Measurements from ENCODE around the gene VCP. TPM values are rescaled to one million over a fixed set of nuclear protein-coding genes. Genes with fewer than 3 reads are reported as not detected.

Gene VCP
- polyA plus RNA-seq, 1 experiment = 386 TPM

DNA sequence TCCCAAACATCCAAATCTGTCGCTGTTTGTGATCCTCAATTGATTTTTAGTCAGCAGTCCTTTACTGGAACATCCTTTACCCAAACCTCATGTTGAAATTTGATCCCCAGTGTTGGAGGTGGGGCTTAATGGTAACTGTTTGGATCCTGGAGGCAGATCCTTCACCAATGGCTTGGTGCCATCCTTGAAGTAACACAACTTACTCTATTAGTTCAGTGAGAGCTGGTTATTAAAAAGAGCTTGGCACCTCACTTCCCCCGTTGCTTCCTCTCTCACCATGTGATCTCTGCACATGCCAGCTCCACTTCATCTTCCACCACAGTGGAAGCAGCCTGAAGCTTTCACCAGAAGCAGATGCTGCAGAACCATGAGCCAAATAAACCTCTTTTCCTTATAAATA, 42.6 kb downstream of the VCP start:
- Histone ChIP-seq H3K4me3 (ENCODE audit: low read depth, low read length) (no peak overlapping the region), H3K27ac (ENCODE audit: low read depth, low read length) (no peak overlapping the region), H3K27me3 (ENCODE audit: control insufficient read depth, insufficient read depth, low read length) (no peaks in the 10 kb centered on the region), H3K9me3 (ENCODE audit: control insufficient read depth, insufficient read depth, low read length) (peaks cover 5% of the 10 kb centered on the region)
- TF ChIP-seq, protein P1, sequence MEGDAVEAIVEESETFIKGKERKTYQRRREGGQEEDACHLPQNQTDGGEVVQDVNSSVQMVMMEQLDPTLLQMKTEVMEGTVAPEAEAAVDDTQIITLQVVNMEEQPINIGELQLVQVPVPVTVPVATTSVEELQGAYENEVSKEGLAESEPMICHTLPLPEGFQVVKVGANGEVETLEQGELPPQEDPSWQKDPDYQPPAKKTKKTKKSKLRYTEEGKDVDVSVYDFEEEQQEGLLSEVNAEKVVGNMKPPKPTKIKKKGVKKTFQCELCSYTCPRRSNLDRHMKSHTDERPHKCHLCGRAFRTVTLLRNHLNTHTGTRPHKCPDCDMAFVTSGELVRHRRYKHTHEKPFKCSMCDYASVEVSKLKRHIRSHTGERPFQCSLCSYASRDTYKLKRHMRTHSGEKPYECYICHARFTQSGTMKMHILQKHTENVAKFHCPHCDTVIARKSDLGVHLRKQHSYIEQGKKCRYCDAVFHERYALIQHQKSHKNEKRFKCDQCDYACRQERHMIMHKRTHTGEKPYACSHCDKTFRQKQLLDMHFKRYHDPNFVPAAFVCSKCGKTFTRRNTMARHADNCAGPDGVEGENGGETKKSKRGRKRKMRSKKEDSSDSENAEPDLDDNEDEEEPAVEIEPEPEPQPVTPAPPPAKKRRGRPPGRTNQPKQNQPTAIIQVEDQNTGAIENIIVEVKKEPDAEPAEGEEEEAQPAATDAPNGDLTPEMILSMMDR (IDR thresholded peaks at IDR 0.05; ENCODE audit: low read depth, low read length) = no peak
- ChIA-PET POLR2A (no interaction called here), CTCF (interaction anchor here (0.9 kb wide), 1 partner anchor 21 kb away, joined by 3 read pairs; no protein-coding TSS in a partner anchor)
- no peak for DNase-seq (ENCODE audit: low read depth, low spot score)

GRCh38 chr9:35029241-35029640, 43.2 kb downstream of the VCP start:
- H3K9me3 ChIP-seq (ENCODE audit: control insufficient read depth, insufficient read depth, low read length) = peaks cover 5% of the 10 kb centered on the region
- ChIA-PET POLR2A (no interaction called here), CTCF (interaction anchor here (0.5 to 3.5 kb wide), 4 partner anchors 22 to 130 kb away, joined by 3 to 13 read pairs (median 6); no protein-coding TSS in a partner anchor)
- no peak overlapping the region for H3K27ac ChIP-seq (ENCODE audit: low read depth, low read length)
- no peak overlapping the region for H3K4me3 ChIP-seq (ENCODE audit: low read depth, low read length)
- DNase-seq (ENCODE audit: low read depth, low spot score) = no peak
- no peaks in the 10 kb centered on the region for H3K27me3 ChIP-seq (ENCODE audit: control insufficient read depth, insufficient read depth, low read length)
- TF ChIP-seq, protein P1 (IDR thresholded peaks at IDR 0.05; ENCODE audit: low read depth, low read length) = no peak

- Histone ChIP-seq H3K9me3 (ENCODE audit: control insufficient read depth, insufficient read depth, low read length) (peaks cover 5% of the 10 kb centered on the region), H3K27me3 (ENCODE audit: control insufficient read depth, insufficient read depth, low read length) (no peaks in the 10 kb centered on the region), H3K27ac (ENCODE audit: low read depth, low read length) (no peak overlapping the region), H3K4me3 (ENCODE audit: low read depth, low read length) (no peak overlapping the region)
- TF ChIP-seq, protein P1 (IDR thresholded peaks at IDR 0.05; ENCODE audit: low read depth, low read length) = no peak
- CTCF ChIA-PET = interaction anchor here (0.9 to 3.5 kb wide), 4 partner anchors 23 to 129 kb away, joined by 3 to 13 read pairs (median 6); partner anchors contain the start of gene PIGO
- no peak for DNase-seq (ENCODE audit: low read depth, low spot score)
- POLR2A ChIA-PET = interaction anchor here (0.6 kb wide), 1 partner anchor 19 kb away, joined by 6 read pairs; no protein-coding TSS in a partner anchor
Observed at GRCh38 chr9:35028341-35028740, 44.1 kb downstream of the VCP start.

DNA sequence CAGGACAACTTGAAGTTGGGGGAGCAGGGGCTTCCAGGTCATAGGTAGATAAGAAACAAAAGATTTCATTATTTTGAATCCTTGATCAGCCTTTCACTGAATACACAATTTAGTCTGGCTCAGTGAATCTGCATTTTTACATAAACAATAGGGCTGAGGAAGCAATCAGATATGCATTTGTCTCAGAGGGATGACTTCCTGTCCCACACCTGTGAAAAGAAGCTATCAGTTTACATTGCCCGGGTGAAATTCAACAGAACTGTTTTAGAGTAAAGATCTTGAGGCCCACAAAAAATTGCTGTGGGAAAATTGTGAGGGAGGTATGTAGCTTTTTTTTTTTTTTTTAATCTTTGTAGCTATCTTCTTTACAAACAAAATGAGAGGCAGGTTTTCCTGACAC, 44.6 kb downstream of the VCP start:
- DNase-seq (ENCODE audit: low read depth, low spot score) = no peak

GRCh38 chr9:35027374-35027773, 45.1 kb downstream of the VCP start:
- no peak for DNase-seq (ENCODE audit: low read depth, low spot score)
- H3K9me3 ChIP-seq (ENCODE audit: control insufficient read depth, insufficient read depth, low read length) = peaks cover 5% of the 10 kb centered on the region
- no peaks in the 10 kb centered on the region for H3K27me3 ChIP-seq (ENCODE audit: control insufficient read depth, insufficient read depth, low read length)
- ChIA-PET POLR2A (interaction anchor here (0.7 kb wide), 1 partner anchor 29 kb away, joined by 10 read pairs; no protein-coding TSS in a partner anchor), CTCF (interaction anchor here (1.3 to 3.5 kb wide), 4 partner anchors 24 to 128 kb away, joined by 4 to 13 read pairs (median 6); partner anchors contain the start of gene PIGO)
- TF ChIP-seq, protein P1 (IDR thresholded peaks at IDR 0.05; ENCODE audit: low read depth, low read length) = no peak
- H3K4me3 ChIP-seq (ENCODE audit: low read depth, low read length) = no peak overlapping the region
- no peak overlapping the region for H3K27ac ChIP-seq (ENCODE audit: low read depth, low read length)

More for the DNA sequence above, 44.6 kb downstream of the VCP start:
- Histone ChIP-seq H3K27me3 (ENCODE audit: control insufficient read depth, insufficient read depth, low read length) (no peaks in the 10 kb centered on the region), H3K9me3 (ENCODE audit: control insufficient read depth, insufficient read depth, low read length) (peaks cover 5% of the 10 kb centered on the region), H3K4me3 (ENCODE audit: low read depth, low read length) (no peak overlapping the region), H3K27ac (ENCODE audit: low read depth, low read length) (no peak overlapping the region)
- CTCF ChIA-PET = interaction anchor here (0.9 to 3.5 kb wide), 4 partner anchors 23 to 129 kb away, joined by 3 to 13 read pairs (median 6); partner anchors contain the start of gene PIGO
- TF ChIP-seq, protein P1 (IDR thresholded peaks at IDR 0.05; ENCODE audit: low read depth, low read length) = no peak
- POLR2A ChIA-PET = interaction anchor here (0.7 kb wide), 1 partner anchor 29 kb away, joined by 10 read pairs; no protein-coding TSS in a partner anchor
